Adrenal gland (tissue), 5 donors: ENCODE results near the gene OR52K2.

Experiments
- CTCF ChIP-seq, 6 experiments: fragments of 450-650 bp in 4 of 6; fragments of 200-600 bp in 2 of 6; sonication (generic) in 1 of 6; IDR thresholded peaks; 1 replicate in 5 of 6; 2 replicates in 1 of 6; pipeline versions ENCODE4 v1.5.1 to v1.8.0; 2016 to 2021; ENCODE audit warnings: antibody characterized with exemption in 6 of 6, mild to moderate bottlenecking in 2 of 6, moderate library complexity in 1 of 6
- POLR2A ChIP-seq, 2 donors: fragments of 450-650 bp; IDR thresholded peaks; one replicate each; pipeline ENCODE4 v1.6.1; 2017; ENCODE audit warnings: antibody characterized with exemption in 2 of 2, mild to moderate bottlenecking in 2 of 2, moderate library complexity in 1 of 2
- donor health status: DM: no; HTN: no; CAD: no.

- TF ChIP-seq CTCF (IDR thresholded peaks at IDR 0.05) = no peak
- no peak for TF ChIP-seq POLR2A (IDR thresholded peaks at IDR 0.05)
Measured at GRCh38 chr11:4430051-4430450, 19.0 kb upstream of the OR52K2 start.
